GM21723 (cell line): ENCODE measurements around the gene ITGAV.

Experiments
- ATAC-seq: cut with Tn5 transposase; IDR thresholded peaks from one replicate; pipeline ENCODE4 v1.9.1; 2021; ENCODE audit warnings: mild to moderate bottlenecking, moderate library complexity; ENCODE audit not compliant: unreplicated experiment

The ITGAV gene

DNA sequence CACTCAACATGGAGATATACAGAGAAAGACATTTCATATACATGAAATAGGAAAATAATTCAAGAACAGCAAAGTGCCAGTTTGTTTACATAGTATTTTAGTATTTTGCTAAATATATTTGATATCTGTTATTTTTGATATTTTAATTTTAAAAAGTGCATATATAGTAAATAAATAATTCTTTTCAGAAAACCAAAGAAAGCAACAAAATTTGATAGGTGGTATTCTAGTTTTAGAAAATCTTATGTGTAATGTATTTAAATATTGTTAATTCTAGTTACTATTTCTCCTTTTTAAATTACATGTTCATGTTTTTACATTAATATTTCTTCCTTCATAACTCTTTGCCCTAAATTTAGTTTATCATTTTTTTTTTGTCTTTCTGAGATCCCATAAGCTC lies 69.5 kb downstream of the ITGAV start:
- ATAC-seq, result no peak

GRCh38 chr2:186664385-186665043 lies 74.7 kb downstream of the ITGAV start:
- no peak for ATAC-seq

DNA sequence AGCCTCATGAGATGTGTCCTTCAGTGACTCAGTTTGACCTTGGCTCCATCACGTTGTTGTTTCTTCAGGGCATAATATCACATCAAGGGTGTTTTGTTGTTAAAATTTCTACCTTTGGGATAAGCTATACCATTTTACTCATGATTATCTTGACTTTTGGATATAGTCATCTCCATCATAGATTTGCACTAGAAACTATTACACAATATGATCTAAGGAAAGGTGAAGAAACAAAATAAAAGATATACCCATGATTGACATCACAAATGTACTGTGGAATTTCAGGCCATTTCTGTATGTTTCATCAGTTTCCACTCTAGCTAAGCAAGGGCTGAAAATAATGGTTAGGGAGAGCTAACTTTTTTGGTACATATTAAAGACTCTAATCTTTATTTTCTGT lies 79.3 kb downstream of the ITGAV start:
- ATAC-seq, result no peak

GRCh38 chr2:186670831-186671230 lies 81.0 kb downstream of the ITGAV start:
- no peak for ATAC-seq

GRCh38 chr2:186675380-186675779 lies 85.5 kb downstream of the ITGAV start:
- no peak for ATAC-seq

- ATAC-seq, result no peak
Observed at GRCh38 chr2:186683341-186683740, 93.5 kb downstream of the ITGAV start.

DNA sequence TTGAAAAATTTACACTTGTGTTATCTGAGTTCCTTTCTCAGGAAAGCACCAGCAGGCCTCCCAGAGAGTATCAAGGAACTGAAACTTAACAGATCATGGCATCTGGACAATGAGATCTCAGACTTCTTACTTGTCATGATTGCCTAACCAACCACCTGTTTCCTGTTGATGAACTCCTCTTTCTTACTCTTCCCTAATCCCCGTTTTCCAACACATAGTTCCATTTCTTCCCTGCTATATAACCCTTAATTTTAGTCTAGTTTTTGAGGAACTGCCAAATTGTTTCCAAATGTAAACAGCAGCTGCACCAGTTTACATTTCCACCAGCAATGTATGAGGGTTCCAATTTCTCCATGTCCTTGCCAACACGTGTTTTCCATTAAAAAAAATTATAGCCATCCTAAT lies 98.0 kb downstream of the ITGAV start:
- no peak for ATAC-seq

DNA sequence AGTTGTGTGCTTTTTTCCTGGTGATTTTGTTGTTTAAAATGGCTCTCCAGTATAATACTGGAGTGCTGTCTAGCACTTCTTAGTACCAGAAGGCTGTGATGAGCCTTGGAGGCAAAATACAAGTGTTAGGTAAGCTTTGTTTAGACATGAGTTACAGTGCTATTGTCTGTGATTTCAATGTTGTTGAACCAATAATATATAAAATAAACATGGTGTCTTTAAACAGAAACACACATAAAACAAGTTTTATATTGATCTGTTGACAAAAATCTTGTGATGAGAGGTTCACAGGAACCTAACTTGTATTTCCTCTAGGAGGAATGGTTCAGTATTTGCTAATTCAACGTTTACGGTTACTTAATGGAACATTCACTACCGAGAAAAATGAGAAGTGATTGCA lies 99.0 kb downstream of the ITGAV start:
- no peak for ATAC-seq

- ATAC-seq, result no peak
Observed at GRCh38 chr2:186690786-186691185, 100.9 kb downstream of the ITGAV start.

GRCh38 chr2:186691231-186691630 lies 101.4 kb downstream of the ITGAV start:
- ATAC-seq, result no peak

- no peak for ATAC-seq
Observed at GRCh38 chr2:186691900-186692299, 102.0 kb downstream of the ITGAV start.

GRCh38 chr2:186693446-186693832 lies 103.6 kb downstream of the ITGAV start:
- no peak for ATAC-seq

DNA sequence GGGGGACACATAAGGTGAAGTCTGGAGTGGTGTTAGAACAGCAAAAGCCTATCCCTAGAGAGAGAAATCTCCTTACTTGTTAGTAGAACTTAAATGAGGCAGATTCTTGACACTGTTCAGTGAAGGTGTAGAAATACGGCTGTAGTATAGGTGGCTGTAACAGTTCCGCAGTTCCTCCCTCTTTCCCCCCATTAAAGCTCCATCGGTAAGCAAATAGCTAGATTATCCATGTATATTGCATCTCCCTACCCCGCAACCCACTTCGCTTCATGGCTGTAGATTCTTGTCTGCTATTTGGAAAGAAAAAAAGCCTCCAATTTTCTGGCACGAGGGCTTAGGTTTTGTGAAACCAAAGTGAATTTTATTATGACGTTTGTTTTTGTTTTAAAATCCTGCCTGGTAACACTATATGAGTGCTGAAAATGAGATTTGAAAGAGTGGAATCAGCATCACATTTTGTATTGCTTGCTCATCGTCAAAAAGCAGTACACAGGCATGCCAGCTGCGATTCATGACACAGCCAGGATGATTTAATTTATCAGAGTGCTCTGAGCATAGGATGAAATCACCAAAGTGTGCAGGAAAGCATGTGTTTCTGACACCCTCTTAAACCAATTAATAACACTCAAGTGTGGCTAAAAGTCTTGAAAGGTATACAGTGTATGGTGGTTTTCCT lies 105.4 kb downstream of the ITGAV start:
- no peak for ATAC-seq

DNA sequence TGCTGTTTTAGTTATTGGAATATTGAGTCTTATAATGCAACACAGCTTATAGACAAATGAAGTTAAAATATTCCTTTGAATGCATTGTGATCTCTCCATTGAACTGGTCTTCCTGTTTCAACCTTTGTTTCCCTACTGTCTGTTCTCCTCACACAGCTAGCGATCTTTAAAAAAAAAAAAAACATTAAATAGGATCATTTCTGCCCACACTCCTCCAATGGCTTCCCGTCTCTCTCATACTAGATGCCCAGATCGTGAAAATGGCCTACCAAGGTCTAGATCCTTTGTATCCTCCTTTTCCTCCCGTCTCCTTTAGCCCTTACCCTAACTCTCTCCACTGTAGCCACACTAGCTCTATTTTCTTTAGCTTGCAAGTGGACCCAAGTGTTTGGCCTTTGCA lies 106.4 kb downstream of the ITGAV start:
- ATAC-seq, result no peak

DNA sequence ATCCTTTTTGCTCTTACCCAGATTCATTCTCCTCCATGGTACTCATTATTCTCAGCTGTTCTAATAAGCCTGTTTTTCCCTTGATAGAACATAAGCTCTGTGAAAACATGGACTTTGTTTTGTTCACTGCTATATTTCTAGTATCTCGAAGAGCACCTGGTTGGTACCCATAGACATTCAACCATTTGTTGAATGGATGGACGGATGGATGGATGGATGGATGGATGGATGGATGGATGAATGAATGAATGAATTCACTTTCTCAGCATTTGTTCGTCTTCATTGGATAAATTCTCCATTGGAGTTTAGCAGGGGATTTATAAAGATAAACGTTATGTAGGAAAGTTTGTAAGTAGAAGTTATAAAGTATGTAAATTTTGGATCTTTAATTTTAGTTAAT lies 106.9 kb downstream of the ITGAV start:
- ATAC-seq, result no peak

DNA sequence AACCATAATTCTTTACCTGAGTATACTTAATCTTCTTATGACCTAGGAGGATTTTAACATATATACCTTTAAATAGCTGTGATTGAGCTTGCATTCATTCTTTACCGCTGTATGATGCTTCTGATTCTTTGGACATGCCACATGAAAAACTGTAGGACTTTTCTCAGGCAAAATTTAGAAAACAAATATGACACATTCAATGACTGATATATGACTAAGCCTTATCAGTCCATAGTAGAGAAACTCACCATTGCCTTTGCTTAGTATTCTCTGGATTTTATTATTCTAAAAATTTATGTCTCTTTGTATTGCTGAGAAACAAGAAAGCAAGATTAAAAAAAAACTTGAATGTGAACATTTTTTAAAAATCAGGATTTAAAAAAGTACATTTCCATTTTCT lies 107.7 kb downstream of the ITGAV start:
- no peak for ATAC-seq

DNA sequence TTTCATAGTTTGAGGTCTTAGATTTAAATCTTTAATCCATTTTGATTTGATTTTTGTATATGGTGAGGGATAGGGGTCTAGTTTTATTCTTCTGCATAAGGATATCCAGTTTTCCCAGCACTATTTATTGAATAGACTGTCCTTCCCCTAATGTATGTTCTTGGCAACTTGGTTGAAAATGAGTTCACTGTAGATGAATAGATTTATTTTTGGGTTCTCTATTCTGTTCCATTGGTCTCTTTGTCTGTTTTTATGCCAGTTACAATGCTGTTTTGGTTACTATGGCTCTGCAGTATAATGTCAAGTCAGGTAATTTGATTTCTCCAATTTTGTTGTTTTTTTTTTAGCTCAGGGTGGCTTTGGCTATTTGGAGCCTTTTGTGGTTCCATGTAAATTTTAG lies 109.9 kb downstream of the ITGAV start:
- no peak for ATAC-seq

DNA sequence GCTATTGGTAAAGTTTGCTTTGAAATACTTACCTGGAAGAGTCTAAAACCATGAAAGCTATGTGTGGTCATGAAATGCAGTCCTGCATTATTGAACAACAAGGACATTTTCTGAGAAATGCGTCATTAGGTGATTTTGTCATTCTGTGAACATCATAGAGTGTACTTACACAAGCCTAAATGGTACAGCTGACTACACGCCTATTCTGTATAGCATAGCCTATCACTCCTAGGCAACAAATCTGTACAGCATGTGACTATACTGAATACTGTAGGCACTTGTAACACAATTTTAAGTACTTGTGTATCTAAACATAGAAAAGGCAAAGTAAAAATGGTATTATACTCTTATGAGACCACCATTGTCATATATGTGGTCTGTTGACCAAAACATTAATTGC lies 112.2 kb downstream of the ITGAV start:
- ATAC-seq, result no peak

GRCh38 chr2:186702501-186702900 lies 112.6 kb downstream of the ITGAV start:
- no peak for ATAC-seq

- no peak for ATAC-seq
Observed at GRCh38 chr2:186704897-186705296, 115.0 kb downstream of the ITGAV start.

- no peak for ATAC-seq
Observed at GRCh38 chr2:186709529-186710450, 119.9 kb downstream of the ITGAV start.

DNA sequence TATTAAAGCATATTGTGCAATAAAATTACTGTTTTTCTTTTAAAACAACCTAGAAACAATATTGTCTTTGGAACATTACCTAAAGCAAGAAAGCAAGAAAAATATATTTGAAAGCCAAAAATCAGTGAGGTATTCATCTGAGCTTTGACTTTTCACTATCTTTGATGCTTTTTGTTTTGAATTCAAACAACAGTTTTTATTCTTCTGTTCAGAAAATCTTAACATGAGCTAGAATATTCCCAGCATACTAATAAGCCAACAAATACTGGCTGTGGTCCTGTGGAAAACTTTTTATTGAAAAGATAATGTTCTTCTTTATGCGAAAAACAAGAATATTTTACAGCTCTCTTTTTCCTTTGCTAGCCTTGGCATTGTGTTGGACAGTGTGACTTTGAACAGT lies 123.8 kb downstream of the ITGAV start:
- ATAC-seq, result no peak
